ENCODE results near the gene CCDC86. TPM values are rescaled to one million over a fixed set of nuclear protein-coding genes. Genes with fewer than 3 reads are reported as not detected.

CCDC86 gene
- total and polyA plus RNA-seq, 2 experiments from 2014 or later: 16.5 to 30.9 TPM

DNA sequence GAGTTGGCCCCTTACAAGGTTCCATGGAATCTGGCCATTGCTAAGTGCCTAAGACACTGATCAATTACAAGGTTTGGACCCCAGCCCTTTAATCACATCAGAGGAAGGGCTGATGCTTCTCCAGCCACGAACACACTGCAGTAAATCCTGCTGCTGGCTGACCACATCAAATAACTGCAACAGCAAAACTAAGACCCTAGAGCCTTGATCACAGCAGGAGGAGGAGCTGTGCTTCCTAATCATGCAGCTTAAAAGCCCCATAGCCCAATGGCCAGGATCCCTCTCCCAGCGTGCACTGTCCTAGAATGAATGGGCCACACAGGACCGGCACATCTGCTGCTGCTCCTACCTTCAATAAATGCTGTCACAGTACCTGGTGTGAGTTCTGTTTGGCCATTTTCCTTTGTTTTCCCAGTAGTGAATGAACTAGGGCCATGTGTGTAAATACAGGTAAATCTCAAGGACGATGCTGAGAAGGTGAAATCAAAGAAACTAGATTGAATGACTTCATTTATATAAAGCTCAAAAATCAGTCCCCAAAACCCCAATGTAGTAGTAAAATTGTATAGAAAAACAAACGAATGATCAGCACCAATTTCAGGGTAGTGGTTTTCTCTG, 38.2 kb downstream of the CCDC86 start:
- no peak for TF ChIP-seq CTCF (IDR thresholded peaks at IDR 0.05; ENCODE audit: low read depth, low read length)
- Histone ChIP-seq H3K27ac (no peak overlapping the region), H3K9me3 (ENCODE audit: low read depth) (no peaks in the 10 kb centered on the region), H3K4me1 (ENCODE audit: low read depth) (peaks cover 7% of the 10 kb centered on the region), H3K36me3 (no peaks in the 10 kb centered on the region), H3K27me3 (no peaks in the 10 kb centered on the region), H3K4me3 (no peak overlapping the region)
- DNase-seq (ENCODE audit: low read depth in 1 of 2, low spot score in 1 of 2): no peak

DNA sequence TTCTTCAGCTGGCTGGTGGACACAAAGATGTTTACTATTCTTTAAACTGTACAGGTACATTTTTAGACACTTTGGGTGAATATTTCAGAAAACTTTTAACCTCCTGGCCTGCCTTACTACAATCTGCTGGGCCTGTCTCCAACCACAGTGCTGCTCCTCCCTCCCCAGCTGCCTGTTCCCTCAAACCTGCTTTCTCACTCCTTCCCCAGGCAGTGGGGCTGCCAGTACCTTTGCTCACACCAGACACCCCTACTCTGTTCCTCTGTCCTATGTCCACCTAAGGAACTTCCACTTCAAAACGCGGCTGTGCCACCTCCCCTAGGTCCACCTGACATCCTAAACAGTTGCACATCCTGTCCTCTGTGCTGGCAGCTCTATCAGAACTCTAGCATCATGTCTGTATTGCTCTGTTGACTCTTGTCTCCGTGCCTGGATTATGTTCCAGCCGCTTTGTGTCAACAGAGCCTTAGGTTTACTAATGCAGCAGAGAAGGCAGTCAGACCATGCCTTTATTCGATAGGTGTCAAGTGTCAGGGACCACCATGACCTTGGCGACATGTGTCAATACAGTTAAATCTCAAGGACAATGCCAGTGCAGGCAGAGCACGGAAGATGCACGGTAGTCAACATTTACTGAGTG, 38.9 kb downstream of the CCDC86 start:
- no peak for TF ChIP-seq CTCF (IDR thresholded peaks at IDR 0.05; ENCODE audit: low read depth, low read length)
- no peak overlapping the region for H3K4me3 ChIP-seq

GRCh38 chr11:60887556-60887955, 45.6 kb downstream of the CCDC86 start:
- H3K9me3 ChIP-seq (ENCODE audit: low read depth): no peaks in the 10 kb centered on the region
- no peaks in the 10 kb centered on the region for H3K27me3 ChIP-seq
- no peaks in the 10 kb centered on the region for H3K36me3 ChIP-seq
- H3K27ac ChIP-seq: no peak overlapping the region
- no peaks in the 10 kb centered on the region for H3K4me1 ChIP-seq (ENCODE audit: low read depth)
- peak; percentile 80 for TF ChIP-seq CTCF (IDR thresholded peaks at IDR 0.05; ENCODE audit: low read depth, low read length)
- no peak overlapping the region for H3K4me3 ChIP-seq
- peak; percentile 55 to 75 for DNase-seq (ENCODE audit: low read depth in 1 of 2, low spot score in 1 of 2)

More for the DNA sequence above, 38.9 kb downstream of the CCDC86 start:
- H3K27me3 ChIP-seq: no peaks in the 10 kb centered on the region
- H3K27ac ChIP-seq: peak overlapping the region; percentile 45
- H3K9me3 ChIP-seq (ENCODE audit: low read depth): no peaks in the 10 kb centered on the region
- peak in 1 of 2 donors; percentile 23 for DNase-seq (ENCODE audit: low read depth in 1 of 2, low spot score in 1 of 2)
- H3K36me3 ChIP-seq: no peaks in the 10 kb centered on the region
- peaks cover 7% of the 10 kb centered on the region for H3K4me1 ChIP-seq (ENCODE audit: low read depth)

DNA sequence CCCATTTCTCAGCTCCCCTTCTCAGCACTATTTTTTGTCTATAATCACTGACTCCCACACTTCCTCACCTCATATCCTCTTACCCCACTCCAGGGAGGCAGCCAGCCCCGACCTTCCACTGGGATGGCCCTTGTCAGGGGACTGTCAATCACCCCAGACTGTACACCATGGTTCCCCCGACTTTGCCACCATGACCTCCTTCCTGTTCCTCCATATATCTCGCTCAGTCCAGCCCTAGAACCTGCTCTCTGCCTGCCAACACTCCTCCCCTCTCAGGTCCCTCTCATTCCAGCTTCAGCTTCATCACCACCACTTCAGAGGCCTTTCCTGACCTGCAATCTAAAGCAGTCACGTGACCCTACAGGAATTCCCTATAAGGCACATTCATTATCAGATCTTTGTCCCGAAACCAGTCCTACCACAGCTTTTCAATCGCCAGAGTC, 48.0 kb downstream of the CCDC86 start:
- peaks cover 14% of the 10 kb centered on the region for H3K36me3 ChIP-seq

DNA sequence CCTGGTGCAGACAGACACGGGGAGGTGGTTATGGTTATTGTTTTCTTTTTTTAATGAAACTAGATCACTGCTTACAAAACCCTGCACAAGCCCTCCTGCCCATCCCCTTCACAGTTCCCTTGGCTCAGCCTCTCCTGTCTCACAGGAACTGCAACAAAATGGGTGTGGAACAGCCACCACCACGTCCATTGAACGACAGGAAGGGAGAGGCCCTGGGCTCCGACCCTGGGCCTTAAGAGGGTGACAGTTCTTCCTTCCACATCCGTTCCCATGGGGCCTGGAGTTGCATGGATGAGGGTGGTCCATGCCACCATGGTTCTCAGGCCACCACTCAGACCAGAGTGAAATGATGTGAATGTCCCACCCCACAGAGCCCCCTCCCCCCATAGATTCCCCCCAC, 48.8 kb downstream of the CCDC86 start:
- Histone ChIP-seq H3K4me1 (ENCODE audit: low read depth) (no peaks in the 10 kb centered on the region), H3K36me3 (peaks cover 21% of the 10 kb centered on the region), H3K27ac (no peak overlapping the region), H3K9me3 (ENCODE audit: low read depth) (no peaks in the 10 kb centered on the region), H3K4me3 (no peak overlapping the region), H3K27me3 (no peaks in the 10 kb centered on the region)
- no peak for DNase-seq (ENCODE audit: low read depth in 1 of 2, low spot score in 1 of 2)
- TF ChIP-seq CTCF (IDR thresholded peaks at IDR 0.05; ENCODE audit: low read depth, low read length): no peak

More for the DNA sequence above, 48.0 kb downstream of the CCDC86 start:
- Histone ChIP-seq H3K9me3 (ENCODE audit: low read depth) (no peaks in the 10 kb centered on the region), H3K27ac (no peak overlapping the region), H3K4me1 (ENCODE audit: low read depth) (no peaks in the 10 kb centered on the region), H3K4me3 (no peak overlapping the region), H3K27me3 (no peaks in the 10 kb centered on the region)
- DNase-seq (ENCODE audit: low read depth in 1 of 2, low spot score in 1 of 2): no peak
- no peak for TF ChIP-seq CTCF (IDR thresholded peaks at IDR 0.05; ENCODE audit: low read depth, low read length)
